Thyroid gland (tissue), 4 donors: ENCODE measurements around the gene TXNRD3.

Source experiments
- CTCF ChIP-seq, 6 experiments: fragments of 200-600 bp in 3 of 6; fragments of 450-650 bp in 3 of 6; sonication (generic) in 3 of 6; IDR thresholded peaks; one replicate each; pipeline ENCODE4 v1.5.1; 2016 to 2019; ENCODE audit warnings: antibody characterized with exemption in 6 of 6, mild to moderate bottlenecking in 2 of 6, inconsistent platforms in 1 of 6, moderate library complexity in 1 of 6
- POLR2A ChIP-seq, 2 donors: fragments of 450-650 bp; IDR thresholded peaks; one replicate each; pipeline ENCODE4 v1.6.1; 2017; ENCODE audit warnings: antibody characterized with exemption in 2 of 2, mild to moderate bottlenecking in 2 of 2, moderate library complexity in 1 of 2

GRCh38 chr3:126644615-126645014 is 10.3 kb downstream of the TXNRD3 start:
- no peak for TF ChIP-seq CTCF (IDR thresholded peaks at IDR 0.05)
- TF ChIP-seq POLR2A (IDR thresholded peaks at IDR 0.05), result no peak
